Right lobe of liver (tissue), 6 donors: ENCODE results near the gene CTSL. TPM values are rescaled to one million over a fixed set of nuclear protein-coding genes. Genes with fewer than 3 reads are reported as not detected.

Experiments
- ATAC-seq, 4 donors: fragments of 200-7000 bp; cut with Tn5 transposase; one replicate each; pipeline ENCODE4 v1.9.1; 2020; ENCODE audit warnings: mild to moderate bottlenecking in 4 of 4, moderate library complexity in 4 of 4
- DNase-seq, 3 donors: peaks; one replicate each; pipeline ENCODE4 v3.0.0-alpha.2; 2020
- H3K27ac ChIP-seq, 3 donors: fragments of 200-600 bp; one replicate each; pipeline ENCODE4 v1.8.0; 2022
- H3K27me3 ChIP-seq, 2 donors: fragments of 200-600 bp; one replicate each; pipeline ENCODE4 v1.8.0; 2022
- H3K36me3 ChIP-seq, 4 donors: fragments of 200-600 bp; sonication (generic) in 1 of 4; one replicate each; pipeline versions ENCODE4 v1.5.1 to v1.8.0; 2017 to 2022; ENCODE audit warnings: control low read depth in 1 of 4
- H3K4me1 ChIP-seq, 4 donors: fragments of 200-600 bp; sonication (generic) in 1 of 4; one replicate each; pipeline versions ENCODE4 v1.5.1 to v1.8.0; 2017 to 2022; ENCODE audit warnings: control low read depth in 1 of 4
- H3K4me3 ChIP-seq, 3 donors: fragments of 200-600 bp; one replicate each; pipeline ENCODE4 v1.8.0; 2022
- H3K9me3 ChIP-seq, 4 donors: fragments of 200-600 bp; sonication (generic) in 1 of 4; one replicate each; pipeline versions ENCODE4 v1.5.1 to v1.8.0; 2017 to 2022; ENCODE audit warnings: control low read depth in 1 of 4
- CTCF ChIP-seq, 4 donors: fragments of 200-600 bp in 3 of 4; fragments of 450-650 bp in 1 of 4; IDR thresholded peaks; one replicate each; pipeline versions ENCODE4 v1.5.1 to v1.8.0; 2016 to 2022; ENCODE audit warnings: antibody characterized with exemption in 4 of 4, mild to moderate bottlenecking in 2 of 4
- POLR2A ChIP-seq: fragments of 450-650 bp; IDR thresholded peaks from one replicate; pipeline ENCODE4 v1.6.1; 2017; ENCODE audit warnings: antibody characterized with exemption, mild to moderate bottlenecking
- WGBS: methylation state at CpG from one replicate; pipeline ENCODE4 v1.1.6; 2018; ENCODE audit warnings: low coverage, low lambda C conversion rate; ENCODE audit not compliant: insufficient coverage; ENCODE audit errors: missing lambda C conversion rate; 5-methylcytosine and 5-hydroxymethylcytosine counted together
- intact Hi-C, 2 donors: fragments of 100-400 bp; cut with DNase I; formaldehyde crosslinking; loops; one replicate each; pipeline versions ENCODE4 v1.11.2 to v1.14.1; 2022
- total RNA-seq, 6 experiments: library from RNA; depleted of rRNA in 2 of 6; stranded (reverse); fragments of >200 nt in 2 of 6; fragmentation: NEBNext Ultra II Directional in 3 of 6; extraction: Animal tissue kit (Norgen Biotek cat#: 25700) in 3 of 6; gene quantifications; one replicate each; pipeline versions ENCODE4 v1.1.0 to v1.2.4, GENCODE V29; 2016 to 2023
- donor health status: DM: no; HTN: yes; CAD: no.
- donor health status: DM: no; HTN: no; CAD: no.
- donor health status: DM: no; HTN: no; CAD: no.
- donor health status: DM: no; HTN: yes; CAD: no.
- donor health status: DM: no; HTN: yes; CAD: no.

The CTSL gene
- total RNA-seq, 6 experiments from 2014 or later: 135 to 221 (median 164) TPM

DNA sequence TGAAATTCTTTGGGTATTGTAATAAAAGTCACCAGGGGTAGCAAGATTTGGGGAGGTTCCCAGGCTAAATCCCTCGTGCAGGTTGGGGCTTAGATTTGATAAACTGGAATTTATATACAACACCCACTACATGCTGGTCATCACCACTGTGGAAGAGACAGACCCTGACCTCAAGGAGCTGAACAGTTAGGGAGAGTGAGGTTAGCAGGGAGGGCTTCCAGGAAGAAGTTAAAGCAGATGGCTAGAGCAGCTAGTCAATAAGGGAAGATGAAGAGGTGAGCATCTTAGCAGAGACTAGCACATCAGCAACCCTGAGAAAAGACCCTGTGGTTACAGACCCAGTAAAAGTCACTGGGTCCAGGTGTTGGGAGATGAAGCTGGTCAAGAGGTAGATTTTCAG lies 6.4 kb downstream of the CTSL start:
- WGBS: 56% methylated on average over 1 of the region's 1 CpG
- Histone ChIP-seq H3K36me3 (peaks cover 0 to 46% (median 6%) of the 10 kb centered on the region in 4 donors), H3K4me3 (no peak overlapping the region), H3K4me1 (no peaks in the 10 kb centered on the region), H3K27me3 (no peaks in the 10 kb centered on the region), H3K9me3 (no peaks in the 10 kb centered on the region), H3K27ac (no peak overlapping the region)
- no peak for DNase-seq
- TF ChIP-seq POLR2A (no peak), CTCF (IDR thresholded peaks at IDR 0.05) (no peak)
- intact Hi-C loops: loop anchor here in 1 of 2 donors (10.0 kb wide), 1 partner anchor 72 kb away; no protein-coding TSS in a partner anchor
- ATAC-seq: peak in 2 of 4 donors; percentile 22 to 28

DNA sequence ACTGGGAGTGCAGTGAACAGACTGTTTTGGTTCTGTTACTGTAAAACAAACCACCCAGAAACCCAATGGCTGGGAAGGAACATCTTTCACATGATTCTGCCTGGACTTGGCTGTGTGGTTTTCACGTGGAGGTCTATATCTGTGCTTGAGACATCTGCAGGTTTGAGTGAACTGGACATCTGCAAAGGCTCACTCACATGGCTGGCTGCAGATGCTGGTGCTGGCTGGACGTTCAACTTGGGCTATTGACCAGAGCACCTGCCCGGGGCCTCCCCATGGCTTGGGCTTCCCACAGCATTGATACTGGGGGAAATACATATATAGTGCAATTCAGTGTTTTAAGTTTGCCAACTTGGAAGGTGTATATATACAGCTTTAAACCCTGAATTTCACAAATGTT lies 6.8 kb downstream of the CTSL start:
- intact Hi-C loops: loop anchor here in 1 of 2 donors (10.0 kb wide), 1 partner anchor 72 kb away; no protein-coding TSS in a partner anchor
- DNase-seq: no peak
- WGBS: 75% methylated on average over 1 of the region's 3 CpGs
- Histone ChIP-seq H3K4me3 (no peak overlapping the region), H3K4me1 (no peaks in the 10 kb centered on the region), H3K27ac (no peak overlapping the region), H3K36me3 (peaks cover 0 to 44% (median 6%) of the 10 kb centered on the region in 4 donors), H3K9me3 (no peaks in the 10 kb centered on the region), H3K27me3 (no peaks in the 10 kb centered on the region)
- ATAC-seq: peak; percentile 24 to 56 (median 33)
- no peak for TF ChIP-seq POLR2A
- no peak for TF ChIP-seq CTCF (IDR thresholded peaks at IDR 0.05)

DNA sequence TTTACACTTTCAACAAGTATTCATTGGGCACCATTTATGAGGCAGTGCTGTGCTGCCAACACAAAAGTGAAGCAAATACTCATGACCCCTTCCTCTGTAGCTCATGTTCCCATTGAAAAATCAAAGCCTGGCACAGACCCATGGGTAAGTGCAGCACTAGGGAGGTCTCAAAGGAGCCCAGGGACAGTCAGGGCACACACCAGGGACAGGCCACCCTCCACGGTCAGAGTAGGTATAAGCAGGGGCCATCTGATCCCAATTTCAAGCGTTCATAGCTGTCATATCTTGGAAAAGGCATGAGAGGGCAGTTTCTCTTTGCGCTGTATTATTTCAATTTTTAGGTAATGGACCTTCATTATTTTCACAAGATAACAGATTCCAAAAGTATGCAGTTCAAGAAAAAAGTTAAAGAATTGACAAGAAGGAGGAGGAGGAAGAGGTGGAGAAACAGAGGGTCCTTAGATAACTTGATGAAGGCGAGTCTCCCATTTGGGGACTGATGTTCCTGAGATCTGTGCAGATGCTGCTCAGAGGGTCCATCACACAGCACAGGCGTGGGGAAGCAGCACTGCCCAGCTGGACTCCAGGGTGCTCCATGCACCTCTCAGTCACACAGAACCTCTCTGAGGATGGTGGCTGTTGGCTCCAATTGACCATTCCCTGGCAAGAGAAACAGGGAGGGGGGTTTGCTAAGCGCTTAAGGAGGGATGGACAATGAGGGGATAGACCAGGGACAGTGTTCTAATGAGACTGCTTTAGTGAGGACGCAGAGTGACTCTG lies 7.5 kb downstream of the CTSL start:
- DNase-seq (no peak), ATAC-seq (peak in 3 of 4 donors; percentile 16 to 37 (median 28))
- Histone ChIP-seq H3K9me3 (no peaks in the 10 kb centered on the region), H3K36me3 (peaks cover 0 to 37% (median 6%) of the 10 kb centered on the region in 4 donors), H3K27ac (no peak overlapping the region), H3K4me1 (no peaks in the 10 kb centered on the region), H3K27me3 (no peaks in the 10 kb centered on the region), H3K4me3 (no peak overlapping the region)
- intact Hi-C loops: loop anchor here in 1 of 2 donors (10.0 kb wide), 1 partner anchor 71 kb away; no protein-coding TSS in a partner anchor
- WGBS: 88% methylated on average over 5 of the region's 7 CpGs
- TF ChIP-seq POLR2A (no peak), CTCF (IDR thresholded peaks at IDR 0.05) (no peak)

GRCh38 chr9:87734106-87734505 lies 8.2 kb downstream of the CTSL start:
- TF ChIP-seq POLR2A: no peak
- no peak for TF ChIP-seq CTCF (IDR thresholded peaks at IDR 0.05)
- no peaks in the 10 kb centered on the region for H3K4me1 ChIP-seq
- intact Hi-C loops: loop anchor here in 1 of 2 donors (10.0 kb wide), 1 partner anchor 71 kb away; no protein-coding TSS in a partner anchor
- H3K9me3 ChIP-seq: no peaks in the 10 kb centered on the region
- peaks cover 0 to 32% (median 4%) of the 10 kb centered on the region in 4 donors for H3K36me3 ChIP-seq
- no peak overlapping the region for H3K4me3 ChIP-seq
- no peak overlapping the region for H3K27ac ChIP-seq
- 24% methylated on average over 2 of the region's 2 CpGs for WGBS
- ATAC-seq: no peak
- no peaks in the 10 kb centered on the region for H3K27me3 ChIP-seq
- no peak for DNase-seq
